ENCODE results near the gene GRID2.

Gene GRID2

GRCh38 chr4:93756101-93756500 is 1452.3 kb downstream of the GRID2 start:
- DNase-seq (ENCODE audit: low spot score) = no peak

GRCh38 chr4:93759506-93759905 is 1455.7 kb downstream of the GRID2 start:
- DNase-seq (ENCODE audit: low spot score) = no peak

- no peak for DNase-seq (ENCODE audit: low spot score)
Observed at GRCh38 chr4:93760284-93760683, 1456.5 kb downstream of the GRID2 start.

- DNase-seq (ENCODE audit: low spot score) = no peak
Observed at GRCh38 chr4:93761286-93761685, 1457.5 kb downstream of the GRID2 start.

- no peak for DNase-seq (ENCODE audit: low spot score)
Observed at GRCh38 chr4:93764639-93765246, 1461.0 kb downstream of the GRID2 start.

- no peak for DNase-seq (ENCODE audit: low spot score)
Observed at GRCh38 chr4:93767917-93768316, 1464.2 kb downstream of the GRID2 start.

GRCh38 chr4:93770201-93770600 is 1466.4 kb downstream of the GRID2 start:
- no peak for DNase-seq (ENCODE audit: low spot score)

GRCh38 chr4:93771640-93772411 is 1468.1 kb downstream of the GRID2 start:
- DNase-seq (ENCODE audit: low spot score) = no peak

GRCh38 chr4:93772858-93773257 is 1469.1 kb downstream of the GRID2 start:
- DNase-seq (ENCODE audit: low spot score) = no peak

- no peak for DNase-seq (ENCODE audit: low spot score)
Observed at GRCh38 chr4:93775551-93775950, 1471.8 kb downstream of the GRID2 start.

GRCh38 chr4:93776386-93777080 is 1472.8 kb downstream of the GRID2 start:
- no peak for DNase-seq (ENCODE audit: low spot score)

GRCh38 chr4:93777081-93777460 is 1473.3 kb downstream of the GRID2 start:
- DNase-seq (ENCODE audit: low spot score) = no peak

- DNase-seq (ENCODE audit: low spot score) = no peak
Observed at GRCh38 chr4:93779228-93779627, 1475.5 kb downstream of the GRID2 start.

- no peak for DNase-seq (ENCODE audit: low spot score)
Observed at GRCh38 chr4:93780080-93780479, 1476.3 kb downstream of the GRID2 start.

GRCh38 chr4:93781198-93781597 is 1477.4 kb downstream of the GRID2 start:
- DNase-seq (ENCODE audit: low spot score) = no peak

GRCh38 chr4:93786149-93786548 is 1482.4 kb downstream of the GRID2 start:
- no peak for DNase-seq (ENCODE audit: low spot score)

GRCh38 chr4:93788712-93789111 is 1484.9 kb downstream of the GRID2 start:
- DNase-seq (ENCODE audit: low spot score) = no peak

- DNase-seq (ENCODE audit: low spot score) = peak; percentile 31
Observed at GRCh38 chr4:93791570-93792195, 1487.9 kb downstream of the GRID2 start.

GRCh38 chr4:93802045-93802444 is 1498.3 kb downstream of the GRID2 start:
- no peak for DNase-seq (ENCODE audit: low spot score)

GRCh38 chr4:93809773-93810172 is 1506.0 kb downstream of the GRID2 start:
- DNase-seq (ENCODE audit: low spot score) = no peak

GRCh38 chr4:93810340-93810992 is 1506.7 kb downstream of the GRID2 start:
- DNase-seq (ENCODE audit: low spot score) = no peak

- DNase-seq (ENCODE audit: low spot score) = no peak
Observed at GRCh38 chr4:93813092-93813491, 1509.3 kb downstream of the GRID2 start.

Data from hematopoietic multipotent progenitor cell treated with erythropoietin and hydrocortisone succinate and interleukin-3 and kit ligand, for 17 days (in vitro differentiated cells).